ENCODE measurements around the gene MARK4.

The MARK4 gene

GRCh38 chr19:45340232-45340898, 89.3 kb downstream of the MARK4 start, which contains the start of gene KLC3:
Gene KLC3 (plus strand): TSS chr19:45340750. CDS start chr19:45345542, 4,792 bp downstream.
- DNase-seq (ENCODE audit: low read depth): no peak

- DNase-seq (ENCODE audit: low read depth): no peak
These were observed 89.9 kb downstream of the MARK4 start for GRCh38 chr19:45340899-45341453.

GRCh38 chr19:45342911-45343310, 91.8 kb downstream of the MARK4 start:
- DNase-seq (ENCODE audit: low read depth): no peak

GRCh38 chr19:45344621-45345505, 93.8 kb downstream of the MARK4 start:
- DNase-seq (ENCODE audit: low read depth): no peak

GRCh38 chr19:45345506-45345860, 94.4 kb downstream of the MARK4 start:
- no peak for DNase-seq (ENCODE audit: low read depth)

- DNase-seq (ENCODE audit: low read depth): no peak
These were observed 95.4 kb downstream of the MARK4 start for GRCh38 chr19:45346449-45346848.

GRCh38 chr19:45347570-45348366, 96.7 kb downstream of the MARK4 start:
- no peak for DNase-seq (ENCODE audit: low read depth)

- no peak for DNase-seq (ENCODE audit: low read depth)
These were observed 97.5 kb downstream of the MARK4 start for GRCh38 chr19:45348367-45349125.

GRCh38 chr19:45349126-45349415, 98.0 kb downstream of the MARK4 start:
- no peak for DNase-seq (ENCODE audit: low read depth)

- no peak for DNase-seq (ENCODE audit: low read depth)
These were observed 98.4 kb downstream of the MARK4 start for GRCh38 chr19:45349430-45349941.

GRCh38 chr19:45350477-45351058, 99.5 kb downstream of the MARK4 start:
- no peak for DNase-seq (ENCODE audit: low read depth)

- no peak for DNase-seq (ENCODE audit: low read depth)
These were observed 100.4 kb downstream of the MARK4 start for GRCh38 chr19:45351401-45351952.

GRCh38 chr19:45352062-45352461, 101.0 kb downstream of the MARK4 start:
- no peak for DNase-seq (ENCODE audit: low read depth)

GRCh38 chr19:45352471-45352870, 101.4 kb downstream of the MARK4 start:
- DNase-seq (ENCODE audit: low read depth): no peak

GRCh38 chr19:45352914-45353796, 102.1 kb downstream of the MARK4 start:
- DNase-seq (ENCODE audit: low read depth): no peak

- DNase-seq (ENCODE audit: low read depth): no peak
These were observed 103.3 kb downstream of the MARK4 start for GRCh38 chr19:45354241-45354842.
